A549 treated with Hydrocortisone at 1 μM for 4 hours (cell line): ENCODE measurements around the gene N4BP2. TPM values are rescaled to one million over a fixed set of nuclear protein-coding genes. Genes with fewer than 3 reads are reported as not detected.

Experiments used
- total RNA-seq: library from RNA; stranded (reverse); fragments of 200-300 nt; extraction: Qiagen RNA extraction; gene quantifications from 5 replicates; pipeline ENCODE4 v1.2.3, GENCODE V29; 2022

N4BP2 gene
- total RNA-seq, result 1.7 to 4.4 TPM (median 2.7 TPM) in 5 replicates

GRCh38 chr4:40056716-40057585 is at the start of gene N4BP2:
Gene N4BP2, plus strand, starts transcription at chr4:40056850. Its CDS starts 40,491 bp downstream, at chr4:40097341.

DNA sequence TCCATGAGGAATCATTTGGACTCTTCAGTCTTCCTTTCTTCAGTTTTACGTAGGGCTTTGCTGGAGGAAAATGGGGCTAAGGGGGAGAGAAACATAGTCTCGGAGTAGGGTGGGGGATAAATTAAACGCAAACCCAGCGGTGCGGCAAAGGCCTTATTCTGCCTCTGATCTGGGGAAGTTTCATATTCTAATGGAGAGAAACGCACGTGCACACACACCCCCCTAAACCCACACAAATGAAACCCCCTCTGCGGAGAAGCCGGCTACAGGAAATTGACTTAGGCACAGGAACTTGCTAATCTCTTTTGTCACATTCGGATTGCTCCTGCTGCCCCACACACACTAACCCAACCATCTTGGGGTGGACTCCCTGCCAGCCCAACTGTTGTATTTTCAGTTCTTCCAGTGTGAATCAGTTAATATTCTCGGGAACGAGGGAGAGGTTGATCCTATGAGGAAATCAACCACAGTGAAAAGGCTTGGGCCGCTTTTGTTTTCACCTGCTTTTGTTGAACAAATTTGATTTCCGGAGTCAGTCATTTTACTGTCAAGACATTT is 140.2 kb downstream of the N4BP2 start, which contains the start of gene RHOH:
TSS of gene RHOH (plus strand) at position 308 of the 558 bp plus-strand sequence. CDS start 46,356 bp downstream, outside the sequence.

Other genes with a start within 250 kb of the N4BP2 start
- 22.0 to 31.9 TPM (median 28.5 TPM) in 5 replicates for gene PDS5A, start 78.9 kb upstream of the N4BP2 start, total RNA-seq
- gene RHOH, start 140.2 kb downstream of the N4BP2 start, total RNA-seq, result 0.09 to 0.32 TPM (median 0.21 TPM) in 5 replicates